Mucosa of descending colon (tissue), 3 donors: ENCODE results near the gene IST1. TPM values are rescaled to one million over a fixed set of nuclear protein-coding genes. Genes with fewer than 3 reads are reported as not detected.
"Not testable (repeated sequence)": the region's sequence is repeated elsewhere in the genome, so short reads cannot be mapped to it uniquely, and the experiment has no call there.

Experiments used
- ATAC-seq: fragments of 200-7000 bp; cut with Tn5 transposase; one replicate; pipeline ENCODE4 v1.9.1; 2020; ENCODE audit warnings: mild to moderate bottlenecking, moderate library complexity
- DNase-seq, 3 donors: peaks; one replicate each; pipeline ENCODE4 v3.0.0-alpha.2; 2020
- H3K36me3 ChIP-seq: fragments of 200-600 bp; one replicate; pipeline ENCODE4 v1.8.0; 2021; ENCODE audit warnings: low read depth, mild to moderate bottlenecking
- H3K4me1 ChIP-seq: fragments of 200-600 bp; one replicate; pipeline ENCODE4 v1.8.0; 2021; ENCODE audit warnings: low read depth, mild to moderate bottlenecking
- H3K4me3 ChIP-seq: fragments of 200-600 bp; one replicate; pipeline ENCODE4 v1.8.0; 2021; ENCODE audit warnings: mild to moderate bottlenecking
- H3K9me3 ChIP-seq: fragments of 200-600 bp; one replicate; pipeline ENCODE4 v1.8.0; 2021; ENCODE audit warnings: mild to moderate bottlenecking
- intact Hi-C, 2 donors: fragments of 100-400 bp; cut with DNase I in 1 of 2; cut with micrococcal nuclease in 1 of 2; formaldehyde crosslinking; loops; one replicate each; pipeline versions ENCODE4 v1.11.0 to v1.11.1; 2022; cut with DNase I, micrococcal nuclease
- total RNA-seq, 3 donors: library from RNA; stranded (reverse); fragmentation: NEBNext Ultra II Directional in 2 of 3; extraction: Animal tissue kit (Norgen Biotek cat#: 25700) in 2 of 3; gene quantifications; one replicate each; pipeline versions ENCODE4 v1.2.1 to v1.2.4, GENCODE V29; 2021 to 2023
- TF ChIP-seq, protein P1 (sequence below): fragments of 200-600 bp; IDR thresholded peaks from one replicate; pipeline ENCODE4 v1.8.0; 2022; ENCODE audit warnings: antibody characterized with exemption, mild to moderate bottlenecking
- donor health status: DM: no; HTN: no; CAD: no; lungs with moderate emphysema.
- donor health status: DM: no; HTN: no; CAD: no.
- donor health status: DM: no; HTN: yes; CAD: no.

The IST1 gene
- total RNA-seq, 3 donors from 2014 or later: 223 to 278 (median 228) TPM

DNA sequence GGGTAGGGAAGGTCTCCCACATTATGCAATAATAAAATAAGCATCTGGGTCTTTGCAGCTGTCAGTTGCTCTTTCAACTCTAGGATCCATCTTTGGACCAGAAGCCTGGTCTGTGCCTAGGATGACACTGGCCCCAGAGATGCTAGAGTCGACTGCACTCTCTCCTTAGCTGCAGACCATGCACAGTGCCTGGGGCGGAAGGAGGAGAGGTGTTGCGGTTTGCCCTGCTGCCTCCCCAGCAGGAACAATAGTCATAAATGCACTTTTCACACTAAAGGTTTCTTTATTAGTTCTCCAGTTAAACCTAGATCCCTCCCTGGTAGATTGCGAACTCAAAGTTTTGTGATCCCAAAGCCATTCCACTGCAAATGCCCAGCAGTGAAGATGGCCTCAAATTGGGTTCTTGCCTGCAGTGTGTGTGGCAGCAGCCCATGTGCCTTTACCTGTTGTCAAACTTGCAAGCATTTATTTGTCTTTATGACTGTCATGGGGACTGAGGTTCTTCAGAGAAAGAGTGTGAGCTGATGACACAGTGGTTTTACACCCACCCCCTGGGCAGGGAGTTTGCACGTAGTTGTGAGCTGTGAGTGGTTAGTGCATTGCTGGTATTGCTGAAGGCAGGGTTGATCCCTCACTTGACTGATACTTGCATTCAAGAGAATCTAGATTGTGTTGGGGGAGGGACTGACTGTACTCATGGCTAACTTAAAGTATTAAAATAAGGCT lies 39.2 kb upstream of the IST1 start:
- H3K36me3 ChIP-seq: no peaks in the 10 kb centered on the region
- no peak overlapping the region for H3K4me3 ChIP-seq
- H3K4me1 ChIP-seq: no peaks in the 10 kb centered on the region
- ATAC-seq (peak; percentile 30), DNase-seq (no peak)
- no peaks in the 10 kb centered on the region for H3K9me3 ChIP-seq
- TF ChIP-seq, protein P1, sequence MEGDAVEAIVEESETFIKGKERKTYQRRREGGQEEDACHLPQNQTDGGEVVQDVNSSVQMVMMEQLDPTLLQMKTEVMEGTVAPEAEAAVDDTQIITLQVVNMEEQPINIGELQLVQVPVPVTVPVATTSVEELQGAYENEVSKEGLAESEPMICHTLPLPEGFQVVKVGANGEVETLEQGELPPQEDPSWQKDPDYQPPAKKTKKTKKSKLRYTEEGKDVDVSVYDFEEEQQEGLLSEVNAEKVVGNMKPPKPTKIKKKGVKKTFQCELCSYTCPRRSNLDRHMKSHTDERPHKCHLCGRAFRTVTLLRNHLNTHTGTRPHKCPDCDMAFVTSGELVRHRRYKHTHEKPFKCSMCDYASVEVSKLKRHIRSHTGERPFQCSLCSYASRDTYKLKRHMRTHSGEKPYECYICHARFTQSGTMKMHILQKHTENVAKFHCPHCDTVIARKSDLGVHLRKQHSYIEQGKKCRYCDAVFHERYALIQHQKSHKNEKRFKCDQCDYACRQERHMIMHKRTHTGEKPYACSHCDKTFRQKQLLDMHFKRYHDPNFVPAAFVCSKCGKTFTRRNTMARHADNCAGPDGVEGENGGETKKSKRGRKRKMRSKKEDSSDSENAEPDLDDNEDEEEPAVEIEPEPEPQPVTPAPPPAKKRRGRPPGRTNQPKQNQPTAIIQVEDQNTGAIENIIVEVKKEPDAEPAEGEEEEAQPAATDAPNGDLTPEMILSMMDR: no peak
- intact Hi-C loops: no loop called here

DNA sequence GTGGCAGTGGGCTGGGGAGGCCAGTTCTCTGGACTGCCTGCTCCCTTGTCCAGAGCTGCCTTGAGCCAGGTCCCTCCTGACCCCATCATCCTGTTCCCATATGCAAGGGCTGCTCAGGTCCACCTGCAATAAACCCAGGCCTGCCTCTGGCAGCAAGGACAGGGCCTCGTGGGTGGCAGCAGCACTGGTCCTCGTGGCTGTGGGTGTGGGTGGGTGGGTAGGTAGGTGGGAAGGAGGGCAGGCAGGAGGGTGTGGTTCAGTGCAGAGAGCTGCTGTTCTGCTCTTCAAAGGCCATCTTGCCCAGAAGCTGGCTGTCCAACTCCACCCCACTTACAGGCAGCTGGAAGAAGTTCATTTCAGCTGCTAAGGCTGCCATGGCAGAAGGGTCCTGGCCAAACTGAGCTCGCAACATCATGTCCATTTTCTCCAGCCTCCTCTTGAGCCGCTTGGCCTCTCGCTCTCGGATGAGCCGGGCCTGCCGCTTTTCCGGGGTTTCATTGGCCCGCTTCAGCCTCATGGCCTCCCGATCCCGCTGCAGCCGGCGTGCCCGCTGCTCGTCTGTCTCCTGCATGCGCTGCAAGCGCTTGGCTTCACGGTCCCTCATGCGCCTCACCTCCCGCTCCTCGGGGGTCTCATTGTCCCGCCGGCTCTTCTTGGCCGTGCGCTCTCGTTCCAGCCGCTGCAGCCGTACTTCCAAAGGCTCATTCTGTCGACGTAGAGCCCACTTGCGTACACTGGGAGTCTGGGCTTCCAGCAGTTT lies 35.4 kb upstream of the IST1 start:
- Histone ChIP-seq H3K9me3 (no peaks in the 10 kb centered on the region), H3K4me3 (no peak overlapping the region), H3K36me3 (no peaks in the 10 kb centered on the region), H3K4me1 (no peaks in the 10 kb centered on the region)
- ATAC-seq (no peak), DNase-seq (no peak)
- intact Hi-C loops: no loop called here
- TF ChIP-seq, protein P1: no peak

- Histone ChIP-seq H3K9me3 (no peaks in the 10 kb centered on the region), H3K4me1 (no peaks in the 10 kb centered on the region), H3K4me3 (no peak overlapping the region), H3K36me3 (no peaks in the 10 kb centered on the region)
- DNase-seq (no peak), ATAC-seq (no peak)
- intact Hi-C loops: no loop called here
- TF ChIP-seq, protein P1: no peak
Observed at GRCh38 chr16:71863995-71864394, 31.3 kb upstream of the IST1 start.

DNA sequence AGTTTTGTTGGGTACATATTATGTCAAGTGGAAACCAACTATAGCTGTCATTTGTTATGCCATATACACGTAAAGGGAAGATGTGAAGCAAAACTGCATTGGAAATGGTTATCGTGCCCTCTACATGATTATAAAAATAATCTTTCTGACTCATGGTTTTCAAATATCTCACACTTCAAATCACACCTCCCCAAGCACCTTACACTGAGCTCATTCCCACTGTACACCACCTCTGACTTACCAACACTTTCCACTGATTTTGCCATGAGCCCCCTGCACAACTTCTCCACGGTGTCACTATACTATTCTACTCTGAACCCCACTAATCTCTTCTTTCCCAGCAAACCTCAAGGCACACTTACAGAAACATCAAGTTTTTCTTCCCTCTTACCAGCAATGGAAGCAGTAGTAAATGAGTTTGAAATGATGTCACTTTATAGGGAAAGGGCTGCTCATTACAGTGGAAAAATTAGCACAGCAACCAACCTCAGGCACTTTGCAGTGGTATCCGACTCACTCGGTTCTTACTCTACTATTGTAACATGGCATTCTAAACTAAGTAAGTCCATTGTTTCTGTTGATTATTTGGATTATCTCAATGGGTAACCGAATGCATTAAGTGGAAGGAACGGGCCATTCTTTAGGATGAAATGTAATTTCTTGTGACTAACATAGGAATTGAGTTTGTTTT lies 30.0 kb upstream of the IST1 start:
- no peak for ATAC-seq
- no peaks in the 10 kb centered on the region for H3K36me3 ChIP-seq
- intact Hi-C loops: no loop called here
- no peaks in the 10 kb centered on the region for H3K4me1 ChIP-seq
- H3K9me3 ChIP-seq: no peaks in the 10 kb centered on the region
- no peak for DNase-seq
- no peak overlapping the region for H3K4me3 ChIP-seq
- TF ChIP-seq, protein P1: no peak

DNA sequence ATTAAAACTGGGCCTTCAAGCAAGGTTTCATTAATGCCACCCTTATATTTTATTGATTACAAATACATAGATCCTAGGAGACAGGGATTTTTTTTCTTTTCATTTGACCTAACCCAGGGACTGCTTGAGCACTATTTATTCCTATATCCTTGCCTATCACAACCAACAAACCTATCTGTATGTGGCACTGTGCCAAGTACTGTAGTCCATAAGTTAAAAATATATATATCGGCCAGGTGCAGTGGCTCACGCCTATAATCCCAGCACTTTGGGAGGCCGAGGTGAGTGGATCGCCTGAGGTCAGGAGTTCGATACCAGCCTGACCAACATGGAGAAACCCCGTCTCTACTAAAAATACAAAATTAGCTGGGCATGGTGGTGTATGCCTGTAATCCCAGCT lies 28.2 kb upstream of the IST1 start:
- intact Hi-C loops, ATAC-seq, H3K36me3 ChIP-seq, H3K9me3 ChIP-seq, H3K4me3 ChIP-seq, H3K4me1 ChIP-seq, DNase-seq: not testable (repeated sequence)

- ATAC-seq (no peak), DNase-seq (no peak)
- no peaks in the 10 kb centered on the region for H3K4me1 ChIP-seq
- TF ChIP-seq, protein P1: no peak
- intact Hi-C loops: no loop called here
- no peak overlapping the region for H3K4me3 ChIP-seq
- H3K36me3 ChIP-seq: no peaks in the 10 kb centered on the region
- H3K9me3 ChIP-seq: no peaks in the 10 kb centered on the region
Observed at GRCh38 chr16:71867939-71868338, 27.4 kb upstream of the IST1 start.
